Neural crest cell (in vitro differentiated cells): ENCODE results near the gene RNF19B. TPM values are rescaled to one million over a fixed set of nuclear protein-coding genes. Genes with fewer than 3 reads are reported as not detected.
"Not testable (repeated sequence)": the region's sequence is repeated elsewhere in the genome, so short reads cannot be mapped to it uniquely, and the experiment has no call there.

Experiments used
- DNase-seq: peaks from one replicate; pipeline ENCODE4 v3.0.0; 2021; ENCODE audit warnings: low read depth, mixed read lengths, low spot score
- H3K27ac Mint-ChIP-seq: one replicate; pipeline ENCODE4 v1.8.0; 2021; ENCODE audit warnings: mild to moderate bottlenecking, mixed read lengths; ENCODE audit not compliant: unreplicated experiment
- H3K27me3 Mint-ChIP-seq: 2 replicates; pipeline ENCODE4 v1.8.0; 2021; ENCODE audit warnings: low read depth, mild to moderate bottlenecking, mixed read lengths
- H3K36me3 Mint-ChIP-seq: 2 replicates; pipeline ENCODE4 v1.8.0; 2021; ENCODE audit warnings: low read depth, mild to moderate bottlenecking, mixed read lengths
- H3K4me1 Mint-ChIP-seq: 2 replicates; pipeline ENCODE4 v1.8.0; 2021; ENCODE audit warnings: mixed read lengths
- H3K4me3 Mint-ChIP-seq: one replicate; pipeline ENCODE4 v1.8.0; 2021; ENCODE audit warnings: mild to moderate bottlenecking, mixed read lengths
- H3K9me3 Mint-ChIP-seq: 2 replicates; pipeline ENCODE4 v1.8.0; 2021; ENCODE audit warnings: mixed read lengths
- CTCF ChIP-seq: fragments of 200-600 bp; sonication (generic); conservative IDR thresholded peaks from 2 replicates; pipeline ENCODE4 v1.5.0; 2021; ENCODE audit warnings: antibody characterized with exemption, mild to moderate bottlenecking
- total RNA-seq: library from RNA; stranded (reverse); gene quantifications from 2 replicates; pipeline ENCODE4 v1.2.1, GENCODE V29; 2021

The RNF19B gene
- total RNA-seq, 1 donor from 2014 or later: 14.9 TPM

DNA sequence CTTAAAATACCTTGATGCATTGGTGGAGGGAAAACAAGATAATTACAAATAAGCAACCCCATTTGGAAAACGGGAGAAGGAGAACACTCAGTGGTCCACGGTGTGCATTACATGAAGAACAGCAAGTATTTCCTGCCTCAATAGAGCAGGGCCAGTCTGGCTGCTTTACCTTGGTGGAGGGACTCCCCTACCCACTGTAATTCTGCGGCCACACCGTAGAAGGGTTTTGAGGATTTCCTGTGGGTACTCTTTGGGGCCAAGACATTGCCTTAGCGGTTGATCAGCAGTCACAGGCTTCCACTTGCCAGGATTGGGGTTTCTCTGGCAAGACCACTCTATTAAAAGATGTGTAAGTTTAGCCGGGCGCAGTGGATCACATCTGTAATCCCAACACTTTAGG is 47.1 kb downstream of the RNF19B start:
- Mint-ChIP-seq H3K4me3 (no peak overlapping the region), H3K27ac (no peak overlapping the region), H3K4me1 (peaks cover 20% of the 10 kb centered on the region), H3K9me3 (peaks cover 2% of the 10 kb centered on the region), H3K36me3 (no peaks in the 10 kb centered on the region), H3K27me3 (no peaks in the 10 kb centered on the region)
- no peak for TF ChIP-seq CTCF
- DNase-seq: no peak

DNA sequence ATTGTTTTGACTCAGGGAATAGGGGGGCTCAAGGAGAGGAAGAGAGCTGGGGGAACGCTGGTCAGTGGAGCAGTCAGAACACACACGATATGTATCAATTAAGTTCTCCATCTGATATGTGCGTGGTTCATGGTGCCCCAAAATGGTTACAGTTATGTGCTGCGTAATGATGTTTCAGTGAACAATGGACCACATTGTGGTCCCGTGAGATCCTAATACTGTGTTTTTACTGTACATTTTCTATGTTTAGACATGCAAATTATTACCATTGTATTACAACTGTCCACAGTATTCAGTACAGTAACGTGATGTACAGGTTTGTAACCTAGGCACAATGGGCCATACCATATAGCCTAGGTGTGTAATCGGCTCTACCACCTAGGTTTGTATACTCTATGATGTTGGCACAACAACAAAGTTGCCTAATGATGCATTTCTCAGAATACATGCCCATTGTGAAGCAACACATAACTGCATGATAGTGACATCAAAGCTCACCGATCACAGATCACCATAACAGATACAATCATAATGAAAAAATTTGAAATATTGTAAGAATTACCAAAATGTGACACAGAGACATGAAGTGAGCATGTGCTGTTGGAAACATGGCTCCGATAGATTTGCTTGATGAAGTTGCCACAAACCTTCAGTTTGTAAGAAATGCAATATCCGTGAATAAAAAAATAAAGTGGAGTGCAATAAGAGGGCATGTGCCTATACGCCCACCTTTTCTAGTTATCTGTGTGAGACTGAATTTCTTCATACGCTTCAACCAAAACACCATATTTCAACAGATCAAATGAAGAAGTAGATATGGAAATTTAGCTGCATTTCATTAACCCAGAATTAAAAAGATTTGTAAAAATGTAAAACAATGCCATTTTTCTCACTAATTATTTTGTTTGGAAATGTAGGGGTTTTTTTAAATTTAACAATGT is 48.6 kb downstream of the RNF19B start:
- Mint-ChIP-seq H3K9me3 (peaks cover 2% of the 10 kb centered on the region), H3K4me3 (no peak overlapping the region), H3K36me3 (no peaks in the 10 kb centered on the region), H3K27ac (no peak overlapping the region), H3K4me1 (peaks cover 20% of the 10 kb centered on the region), H3K27me3 (no peaks in the 10 kb centered on the region)
- no peak for TF ChIP-seq CTCF
- DNase-seq: no peak

GRCh38 chr1:32910319-32910718 is 54.3 kb downstream of the RNF19B start:
- Mint-ChIP-seq H3K4me1 (no peaks in the 10 kb centered on the region), H3K4me3 (no peak overlapping the region), H3K36me3 (no peaks in the 10 kb centered on the region), H3K27me3 (peaks cover 10% of the 10 kb centered on the region), H3K27ac (no peak overlapping the region), H3K9me3 (peaks cover 2% of the 10 kb centered on the region)
- DNase-seq: no peak
- TF ChIP-seq CTCF: no peak

GRCh38 chr1:32907435-32907834 is 57.2 kb downstream of the RNF19B start:
- no peaks in the 10 kb centered on the region for H3K36me3 Mint-ChIP-seq
- no peaks in the 10 kb centered on the region for H3K9me3 Mint-ChIP-seq
- H3K4me3 Mint-ChIP-seq: no peak overlapping the region
- DNase-seq: no peak
- H3K27me3 Mint-ChIP-seq: peaks cover 37% of the 10 kb centered on the region
- TF ChIP-seq CTCF: no peak
- H3K4me1 Mint-ChIP-seq: no peaks in the 10 kb centered on the region
- no peak overlapping the region for H3K27ac Mint-ChIP-seq

GRCh38 chr1:32906654-32907053 is 58.0 kb downstream of the RNF19B start:
- Mint-ChIP-seq H3K36me3 (no peaks in the 10 kb centered on the region), H3K4me1 (no peaks in the 10 kb centered on the region), H3K27me3 (peaks cover 45% of the 10 kb centered on the region), H3K9me3 (no peaks in the 10 kb centered on the region), H3K27ac (no peak overlapping the region), H3K4me3 (no peak overlapping the region)
- TF ChIP-seq CTCF: no peak
- no peak for DNase-seq

DNA sequence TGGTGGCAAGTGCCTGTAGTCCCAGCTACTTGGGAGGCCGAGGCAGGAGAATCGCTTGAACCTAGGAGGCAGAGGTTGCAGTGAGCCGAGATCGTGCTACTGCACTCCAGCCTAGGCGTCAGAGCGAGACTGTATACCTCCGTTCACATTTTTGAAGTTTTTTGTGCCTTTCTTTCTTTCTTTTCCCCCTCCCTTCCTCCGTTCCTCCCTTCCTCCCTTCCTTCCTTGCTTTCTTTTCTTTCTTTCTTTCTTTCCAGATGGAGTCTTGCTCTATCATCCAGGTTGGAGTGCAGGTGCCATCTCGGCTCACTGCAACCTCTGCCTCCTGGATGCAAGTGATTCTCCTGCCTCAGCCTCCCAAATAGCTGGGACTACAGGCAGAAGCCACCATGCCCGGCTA is 59.0 kb downstream of the RNF19B start:
- H3K27ac Mint-ChIP-seq, H3K9me3 Mint-ChIP-seq, H3K36me3 Mint-ChIP-seq, H3K4me3 Mint-ChIP-seq, H3K4me1 Mint-ChIP-seq, DNase-seq: not testable (repeated sequence)
- peaks cover 51% of the 10 kb centered on the region for H3K27me3 Mint-ChIP-seq
